WTC11 (cell line): Measurements from ENCODE around the gene NHERF2.

Experiments used
- ATF2 ChIP-seq: sonication (generic); formaldehyde crosslinking; IDR thresholded peaks from 2 replicates; pipeline ENCODE4 v1.8.1; 2022; ENCODE audit warnings: low read depth, missing genetic modification reagents, borderline replicate concordance
- CBFB ChIP-seq: sonication (generic); formaldehyde crosslinking; IDR thresholded peaks from 2 replicates; pipeline ENCODE4 v1.8.1; 2022; ENCODE audit warnings: mild to moderate bottlenecking, low read depth, missing genetic modification reagents
- PREB ChIP-seq: sonication (generic); formaldehyde crosslinking; IDR thresholded peaks from 2 replicates; pipeline ENCODE4 v1.8.1; 2022; ENCODE audit warnings: mild to moderate bottlenecking, missing genetic modification reagents, moderate library complexity, borderline replicate concordance
- SMAD3 ChIP-seq: sonication (generic); formaldehyde crosslinking; IDR thresholded peaks from 2 replicates; pipeline ENCODE4 v1.8.0; 2022; ENCODE audit warnings: missing genetic modification reagents, mild to moderate bottlenecking, borderline replicate concordance
- SMAD4 ChIP-seq: sonication (generic); formaldehyde crosslinking; IDR thresholded peaks from 2 replicates; pipeline ENCODE4 v1.8.0; 2022; ENCODE audit warnings: mild to moderate bottlenecking, missing genetic modification reagents
- ZNF121 ChIP-seq: sonication (generic); formaldehyde crosslinking; IDR thresholded peaks from 2 replicates; pipeline ENCODE4 v1.8.0; 2023; ENCODE audit warnings: missing genetic modification reagents
- ZNF232 ChIP-seq: sonication (generic); formaldehyde crosslinking; IDR thresholded peaks from 2 replicates; pipeline ENCODE4 v1.8.0; 2022; ENCODE audit warnings: mild to moderate bottlenecking, missing genetic modification reagents
- ZNF425 ChIP-seq: fragments of 250-450 bp; sonication (Bioruptor Pico); conservative IDR thresholded peaks from 2 replicates; pipeline ENCODE4 v1.9.0; 2021; ENCODE audit warnings: mild to moderate bottlenecking
- TF ChIP-seq, protein P1 (sequence below): fragments of 200-600 bp; IDR thresholded peaks from 2 replicates; pipeline ENCODE4 v1.8.0; 2022; ENCODE audit warnings: antibody characterized with exemption
- TF ChIP-seq, protein P2 (sequence below): sonication (generic); formaldehyde crosslinking; IDR thresholded peaks from 2 replicates; pipeline ENCODE4 v1.8.0; 2022; ENCODE audit warnings: mild to moderate bottlenecking, missing genetic modification reagents
- TF ChIP-seq, protein P3 (sequence below): sonication (generic); formaldehyde crosslinking; IDR thresholded peaks from 2 replicates; pipeline ENCODE4 v1.8.1; 2023; ENCODE audit warnings: mild to moderate bottlenecking, missing genetic modification reagents
- TF ChIP-seq, protein P4 (sequence below): sonication (generic); formaldehyde crosslinking; IDR thresholded peaks from 2 replicates; pipeline ENCODE4 v1.8.1; 2023; ENCODE audit warnings: mild to moderate bottlenecking, missing genetic modification reagents, moderate library complexity

DNA sequence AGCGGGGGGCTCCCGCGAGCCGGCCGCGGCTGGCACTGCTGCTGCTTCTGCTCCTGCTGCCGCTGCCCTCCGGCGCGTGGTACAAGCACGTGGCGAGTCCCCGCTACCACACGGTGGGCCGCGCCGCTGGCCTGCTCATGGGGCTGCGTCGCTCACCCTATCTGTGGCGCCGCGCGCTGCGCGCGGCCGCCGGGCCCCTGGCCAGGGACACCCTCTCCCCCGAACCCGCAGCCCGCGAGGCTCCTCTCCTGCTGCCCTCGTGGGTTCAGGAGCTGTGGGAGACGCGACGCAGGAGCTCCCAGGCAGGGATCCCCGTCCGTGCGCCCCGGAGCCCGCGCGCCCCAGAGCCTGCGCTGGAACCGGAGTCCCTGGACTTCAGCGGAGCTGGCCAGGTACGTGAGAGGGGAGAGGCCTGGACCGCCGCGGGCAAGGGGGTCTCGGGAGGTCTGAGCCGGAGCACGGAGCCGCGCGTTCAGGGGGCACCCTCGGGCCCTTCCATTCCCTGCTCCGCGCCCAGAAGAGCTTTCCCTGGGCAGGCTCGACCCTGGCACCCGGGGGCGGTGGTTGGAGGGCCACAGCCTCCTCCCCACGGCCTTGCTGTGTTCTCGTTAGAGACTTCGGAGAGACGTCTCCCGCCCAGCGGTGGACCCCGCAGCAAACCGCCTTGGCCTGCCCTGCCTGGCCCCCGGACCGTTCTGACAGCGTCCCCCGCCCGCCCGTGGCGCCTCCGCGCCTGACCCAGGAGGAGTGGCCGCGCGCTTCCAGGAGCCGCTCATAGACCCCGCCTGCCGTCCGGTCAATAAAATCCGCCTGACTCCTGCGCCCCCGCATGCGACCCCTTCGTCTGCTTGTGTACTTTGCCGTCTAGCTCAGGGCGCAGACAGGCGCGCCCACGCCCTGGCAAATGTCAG lies 6.5 kb upstream of the NHERF2 start:
- TF ChIP-seq, protein P1, sequence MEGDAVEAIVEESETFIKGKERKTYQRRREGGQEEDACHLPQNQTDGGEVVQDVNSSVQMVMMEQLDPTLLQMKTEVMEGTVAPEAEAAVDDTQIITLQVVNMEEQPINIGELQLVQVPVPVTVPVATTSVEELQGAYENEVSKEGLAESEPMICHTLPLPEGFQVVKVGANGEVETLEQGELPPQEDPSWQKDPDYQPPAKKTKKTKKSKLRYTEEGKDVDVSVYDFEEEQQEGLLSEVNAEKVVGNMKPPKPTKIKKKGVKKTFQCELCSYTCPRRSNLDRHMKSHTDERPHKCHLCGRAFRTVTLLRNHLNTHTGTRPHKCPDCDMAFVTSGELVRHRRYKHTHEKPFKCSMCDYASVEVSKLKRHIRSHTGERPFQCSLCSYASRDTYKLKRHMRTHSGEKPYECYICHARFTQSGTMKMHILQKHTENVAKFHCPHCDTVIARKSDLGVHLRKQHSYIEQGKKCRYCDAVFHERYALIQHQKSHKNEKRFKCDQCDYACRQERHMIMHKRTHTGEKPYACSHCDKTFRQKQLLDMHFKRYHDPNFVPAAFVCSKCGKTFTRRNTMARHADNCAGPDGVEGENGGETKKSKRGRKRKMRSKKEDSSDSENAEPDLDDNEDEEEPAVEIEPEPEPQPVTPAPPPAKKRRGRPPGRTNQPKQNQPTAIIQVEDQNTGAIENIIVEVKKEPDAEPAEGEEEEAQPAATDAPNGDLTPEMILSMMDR, result no peak
- TF ChIP-seq, protein P2, sequence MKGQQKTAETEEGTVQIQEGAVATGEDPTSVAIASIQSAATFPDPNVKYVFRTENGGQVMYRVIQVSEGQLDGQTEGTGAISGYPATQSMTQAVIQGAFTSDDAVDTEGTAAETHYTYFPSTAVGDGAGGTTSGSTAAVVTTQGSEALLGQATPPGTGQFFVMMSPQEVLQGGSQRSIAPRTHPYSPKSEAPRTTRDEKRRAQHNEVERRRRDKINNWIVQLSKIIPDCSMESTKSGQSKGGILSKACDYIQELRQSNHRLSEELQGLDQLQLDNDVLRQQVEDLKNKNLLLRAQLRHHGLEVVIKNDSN (CRISPR knock-in tag), result no peak
- no peak for TF ChIP-seq ZNF121 (CRISPR knock-in tag)
- TF ChIP-seq PREB, result no peak
- TF ChIP-seq, protein P3, sequence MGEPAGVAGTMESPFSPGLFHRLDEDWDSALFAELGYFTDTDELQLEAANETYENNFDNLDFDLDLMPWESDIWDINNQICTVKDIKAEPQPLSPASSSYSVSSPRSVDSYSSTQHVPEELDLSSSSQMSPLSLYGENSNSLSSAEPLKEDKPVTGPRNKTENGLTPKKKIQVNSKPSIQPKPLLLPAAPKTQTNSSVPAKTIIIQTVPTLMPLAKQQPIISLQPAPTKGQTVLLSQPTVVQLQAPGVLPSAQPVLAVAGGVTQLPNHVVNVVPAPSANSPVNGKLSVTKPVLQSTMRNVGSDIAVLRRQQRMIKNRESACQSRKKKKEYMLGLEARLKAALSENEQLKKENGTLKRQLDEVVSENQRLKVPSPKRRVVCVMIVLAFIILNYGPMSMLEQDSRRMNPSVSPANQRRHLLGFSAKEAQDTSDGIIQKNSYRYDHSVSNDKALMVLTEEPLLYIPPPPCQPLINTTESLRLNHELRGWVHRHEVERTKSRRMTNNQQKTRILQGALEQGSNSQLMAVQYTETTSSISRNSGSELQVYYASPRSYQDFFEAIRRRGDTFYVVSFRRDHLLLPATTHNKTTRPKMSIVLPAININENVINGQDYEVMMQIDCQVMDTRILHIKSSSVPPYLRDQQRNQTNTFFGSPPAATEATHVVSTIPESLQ (CRISPR knock-in tag), result no peak
- TF ChIP-seq SMAD3, result no peak
- TF ChIP-seq SMAD4 (CRISPR knock-in tag), result no peak
- TF ChIP-seq ZNF232 (CRISPR knock-in tag), result no peak
- TF ChIP-seq, protein P4, sequence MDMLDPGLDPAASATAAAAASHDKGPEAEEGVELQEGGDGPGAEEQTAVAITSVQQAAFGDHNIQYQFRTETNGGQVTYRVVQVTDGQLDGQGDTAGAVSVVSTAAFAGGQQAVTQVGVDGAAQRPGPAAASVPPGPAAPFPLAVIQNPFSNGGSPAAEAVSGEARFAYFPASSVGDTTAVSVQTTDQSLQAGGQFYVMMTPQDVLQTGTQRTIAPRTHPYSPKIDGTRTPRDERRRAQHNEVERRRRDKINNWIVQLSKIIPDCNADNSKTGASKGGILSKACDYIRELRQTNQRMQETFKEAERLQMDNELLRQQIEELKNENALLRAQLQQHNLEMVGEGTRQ (CRISPR knock-in tag), result no peak; the same call in 1 of the 2 replicates
- TF ChIP-seq ZNF425 (CRISPR knock-in tag), result no peak
- TF ChIP-seq ATF2 (CRISPR knock-in tag), result no peak
- TF ChIP-seq CBFB (CRISPR knock-in tag), result no peak
